HepG2 (cell line): ENCODE data around the gene RAD18. TPM values are rescaled to one million over a fixed set of nuclear protein-coding genes. Genes with fewer than 3 reads are reported as not detected.

ENCODE experiments used
- ATAC-seq: fragments of 200-7000 bp; cut with Tn5 transposase; 3 replicates; pipeline ENCODE4 v1.9.1; 2020; ENCODE audit warnings: mild to moderate bottlenecking, moderate library complexity
- BruUV-seq: library from RNA; stranded (reverse); fragments of 400-500 nt; replicated peaks from 2 replicates; lab custom pipeline; 2021; lab: Mats Ljungman, UMichigan
- CTCF ChIA-PET: fragments of 300-600 bp; formaldehyde crosslinking; extraction: SDS; loops from one replicate; lab custom pipeline; 2021; ENCODE audit warnings: low total read pairs, inconsistent platforms, low intra/inter-chr PET ratio; lab: Yijun Ruan, JAX
- POLR2A ChIA-PET: fragments of 350-600 bp; sonication (Branson Sonifier 250); formaldehyde crosslinking; loops from one replicate; lab custom pipeline; 2020; ENCODE audit warnings: antibody characterized with exemption, inconsistent platforms; lab: Yijun Ruan, JAX
- DNase-seq: peaks from one replicate; pipeline ENCODE4 v3.0.0-alpha.2; 2015; ENCODE audit warnings: low spot score
- FAIRE-seq: peaks from 3 replicates; lab custom pipeline; 2011; peaks lifted over from hg19 to GRCh38; lab: Jason Lieb, UNC
- H2AFZ ChIP-seq: one replicate; pipeline ENCODE4 v1.6.1; 2011; ENCODE audit warnings: low read length, inconsistent platforms
- H3K27ac ChIP-seq: fragments of 300-600 bp; 3 replicates; pipeline ENCODE4 v1.8.0; 2011; ENCODE audit warnings: mixed run types, mild to moderate bottlenecking, mixed read lengths, low read length, inconsistent platforms; ENCODE audit not compliant: insufficient read depth; ENCODE audit errors: extremely low read length
- H3K27me3 ChIP-seq, 2 experiments: fragments of 200-600 bp in 1 of 2; 2 replicates in 1 of 2; 3 replicates in 1 of 2; pipeline versions ENCODE4 v1.6.0 to v1.8.0; 2011; ENCODE audit warnings: low read length in 2 of 2, mild to moderate bottlenecking in 2 of 2, moderate library complexity in 2 of 2, inconsistent platforms in 1 of 2; ENCODE audit not compliant: insufficient read depth in 2 of 2, control insufficient read depth in 1 of 2
- H3K36me3 ChIP-seq, 2 experiments: fragments of 200-600 bp in 1 of 2; replicated peaks in 1 of 2; 2 replicates in 1 of 2; 3 replicates in 1 of 2; pipeline versions ENCODE4 v1.5.1 to v1.8.0; 2011; ENCODE audit warnings: low read length in 2 of 2, inconsistent platforms in 1 of 2; ENCODE audit not compliant: insufficient read depth in 2 of 2, control insufficient read depth in 1 of 2
- H3K4me1 ChIP-seq: 2 replicates; pipeline ENCODE4 v1.5.1; 2012; ENCODE audit warnings: low read length, inconsistent platforms; ENCODE audit not compliant: insufficient read depth
- H3K4me2 ChIP-seq: 2 replicates; pipeline ENCODE4 v1.6.0; 2011; ENCODE audit warnings: low read depth, low read length, inconsistent platforms
- H3K4me3 ChIP-seq, 3 experiments: fragments of 200-600 bp in 1 of 3; sonication (generic), shearing (Covaris generic) in 1 of 3; replicated peaks in 1 of 3; 2 replicates each; pipeline ENCODE4 v1.5.1; 2011 to 2016; ENCODE audit warnings: low read length in 3 of 3, inconsistent platforms in 2 of 3, low read depth in 2 of 3, mild to moderate bottlenecking in 2 of 3, control low read depth in 1 of 3, mixed read lengths in 1 of 3; ENCODE audit not compliant: insufficient read depth in 1 of 3
- H3K79me2 ChIP-seq: one replicate; pipeline ENCODE4 v1.6.1; 2011; ENCODE audit warnings: low read length, inconsistent platforms; ENCODE audit not compliant: insufficient read depth
- H3K9ac ChIP-seq: 2 replicates; pipeline ENCODE4 v1.6.0; 2011; ENCODE audit warnings: mild to moderate bottlenecking, low read depth, low read length, inconsistent platforms; ENCODE audit not compliant: insufficient read depth
- H3K9me3 ChIP-seq: 2 replicates; pipeline ENCODE4 v1.5.1; 2012; ENCODE audit warnings: mild to moderate bottlenecking, low read length
- H4K20me1 ChIP-seq: 2 replicates; pipeline ENCODE4 v1.6.0; 2011; ENCODE audit warnings: inconsistent platforms, mild to moderate bottlenecking, low read length, moderate library complexity; ENCODE audit not compliant: insufficient read depth
- CENPT ChIP-seq: sonication (generic); formaldehyde crosslinking; IDR thresholded peaks from 2 replicates; pipeline ENCODE4 v1.8.0; 2022; ENCODE audit warnings: low read depth, mild to moderate bottlenecking, moderate library complexity, missing genetic modification reagents
- MEIS2 ChIP-seq: sonication (generic); formaldehyde crosslinking; IDR thresholded peaks from 2 replicates; pipeline ENCODE4 v1.9.0; 2021; ENCODE audit warnings: mild to moderate bottlenecking, missing genetic modification reagents
- NR2F6 ChIP-seq, 2 experiments: IDR thresholded peaks; 2 replicates each; pipeline ENCODE4 v1.6.1; 2016; ENCODE audit warnings: antibody characterized with exemption in 1 of 2, mild to moderate bottlenecking in 1 of 2
- RBM39 ChIP-seq: fragments of 200-400 bp; formaldehyde crosslinking; IDR thresholded peaks from one replicate; pipeline ENCODE4 v1.6.1; 2018; ENCODE audit warnings: antibody characterized with exemption, mild to moderate bottlenecking, low read depth, low read length; ENCODE audit not compliant: poor library complexity, severe bottlenecking
- TMF1 ChIP-seq: sonication (generic); formaldehyde crosslinking; IDR thresholded peaks from 2 replicates; pipeline ENCODE4 v1.8.1; 2022; ENCODE audit warnings: low read depth, missing genetic modification reagents
- YEATS4 ChIP-seq: sonication (generic); formaldehyde crosslinking; IDR thresholded peaks from 2 replicates; pipeline ENCODE4 v1.4.0; 2020; ENCODE audit warnings: missing genetic modification reagents, borderline replicate concordance
- ZNF431 ChIP-seq: sonication (generic); formaldehyde crosslinking; IDR thresholded peaks from 2 replicates; pipeline ENCODE4 v1.9.0; 2022; ENCODE audit warnings: missing genetic modification reagents, low read depth, mild to moderate bottlenecking, borderline replicate concordance
- ZNF552 ChIP-seq: sonication (generic); formaldehyde crosslinking; IDR thresholded peaks from 2 replicates; pipeline ENCODE4 v1.9.0; 2022; ENCODE audit warnings: missing genetic modification reagents, mild to moderate bottlenecking, borderline replicate concordance
- ZNF629 ChIP-seq: sonication (generic); formaldehyde crosslinking; conservative IDR thresholded peaks from 2 replicates; pipeline ENCODE4 v1.5.0; 2020; ENCODE audit warnings: missing genetic modification reagents
- ZNF674 ChIP-seq: sonication (generic); formaldehyde crosslinking; IDR thresholded peaks from 2 replicates; pipeline ENCODE4 v1.5.0; 2020; ENCODE audit warnings: low read depth, mild to moderate bottlenecking, missing genetic modification reagents
- ZNF713 ChIP-seq: sonication (generic); formaldehyde crosslinking; IDR thresholded peaks from 2 replicates; pipeline ENCODE4 v1.4.0; 2020; ENCODE audit warnings: mild to moderate bottlenecking, missing genetic modification reagents
- WGBS: methylation state at CpG from one replicate; pipeline ENCODE4 v1.1.6; 2017; ENCODE audit warnings: low lambda C conversion rate; 5-methylcytosine and 5-hydroxymethylcytosine counted together
- in situ Hi-C: cut with HindIII; loops from 2 replicates; pipeline ENCODE4 v1.10.0; 2017; ENCODE audit warnings: low pct_unique_long_range_greater_than_20kb; ENCODE audit not compliant: extremely low pct_ligation_motif_present
- intact Hi-C: fragments of 100-400 bp; cut with micrococcal nuclease; formaldehyde crosslinking; loops from one replicate; pipeline ENCODE4 v1.10.0; 2022; ENCODE audit not compliant: unreplicated experiment
- polyA plus RNA-seq, 8 experiments: library from polyadenylated mRNA; depleted of rRNA in 3 of 8; stranded (reverse) in 7 of 8; unstranded in 1 of 8; fragments of >200 nt; fragmentation: Illumina TruSeq in 4 of 8; extraction: Trizol in 4 of 8; gene quantifications; 2 replicates each; pipeline versions ENCODE4 v1.2.1 to v1.2.3, GENCODE V29; 2011 to 2016; ENCODE audit warnings: low read depth in 4 of 8, missing spikeins in 1 of 8, mixed read lengths in 1 of 8; ENCODE audit not compliant: insufficient read depth in 1 of 8
- total RNA-seq, 5 experiments: library from RNA; depleted of rRNA; stranded (reverse); fragments of >200 nt; fragmentation: Illumina TruSeq; extraction: Trizol; gene quantifications; 2 replicates each; pipeline ENCODE4 v1.2.3, GENCODE V29; 2016; ENCODE audit warnings: low read depth in 1 of 5
- TF ChIP-seq, protein P1 (sequence below): sonication (generic); formaldehyde crosslinking; IDR thresholded peaks from 2 replicates; pipeline ENCODE4 v1.9.0; 2021; ENCODE audit warnings: missing genetic modification reagents, borderline replicate concordance
- TF ChIP-seq, protein P2 (sequence below): sonication (generic); formaldehyde crosslinking; IDR thresholded peaks from 2 replicates; pipeline ENCODE4 v1.5.0; 2020; ENCODE audit warnings: mild to moderate bottlenecking, missing genetic modification reagents

The RAD18 gene
- total and polyA plus RNA-seq, 2 of the 13 experiments (the other 11 are each of a cell fraction or from before 2014, with no cell fraction given), result 5.9 to 20.7 TPM

DNA sequence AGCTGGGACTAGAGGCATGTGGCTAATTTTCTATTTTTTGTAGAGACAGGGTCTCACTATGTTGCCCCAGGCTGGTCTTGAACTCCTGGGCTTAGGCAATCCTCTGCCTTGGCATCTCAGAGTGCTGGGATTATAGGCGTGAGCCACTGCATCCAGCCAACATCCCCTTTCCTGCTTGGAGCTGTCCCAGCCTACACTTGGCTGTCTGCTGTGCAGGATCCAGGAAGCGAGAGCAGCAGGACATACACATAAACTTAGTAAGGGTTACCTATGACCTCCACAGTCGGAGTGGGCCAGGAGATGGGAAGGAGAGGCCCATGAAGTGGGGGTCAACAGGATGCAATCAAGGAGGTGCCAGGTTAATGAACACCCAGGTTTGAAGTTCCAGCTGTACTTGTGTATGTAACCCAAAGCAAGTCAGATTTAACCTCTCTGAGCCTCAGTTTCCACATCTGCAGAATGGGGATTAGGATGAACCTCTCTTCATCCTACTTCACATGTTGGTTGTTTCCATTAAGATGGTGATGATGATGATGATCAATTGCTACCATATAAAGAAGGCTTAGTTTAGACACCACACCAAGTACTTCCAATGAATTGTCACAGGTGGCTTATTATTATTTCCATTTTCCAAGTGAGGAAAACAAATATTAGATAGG lies 124.4 kb downstream of the RAD18 start:
- H3K4me1 ChIP-seq, result no peaks in the 10 kb centered on the region
- intact Hi-C loops (no loop called here), in situ Hi-C loops (no loop called here)
- no peak overlapping the region for H3K27ac ChIP-seq
- no peaks in the 10 kb centered on the region for H3K36me3 ChIP-seq
- FAIRE-seq (no peak), DNase-seq (no peak), ATAC-seq (no peak)
- no peak overlapping the region for H3K9ac ChIP-seq
- no peaks in the 10 kb centered on the region for H4K20me1 ChIP-seq
- H2AFZ ChIP-seq, result no peak overlapping the region
- 94% methylated on average over 3 of the region's 3 CpGs for WGBS
- no TSS peak for BruUV-seq
- no peak overlapping the region for H3K4me2 ChIP-seq
- ChIA-PET CTCF (no interaction called here), POLR2A (no interaction called here)
- H3K79me2 ChIP-seq, result no peaks in the 10 kb centered on the region
- H3K9me3 ChIP-seq, result no peaks in the 10 kb centered on the region
- TF ChIP-seq ZNF629 (CRISPR knock-in tag) (peak; percentile 52; the same call in 1 of the 2 replicates), NR2F6 (IDR thresholded peaks at IDR 0.05) (0 out of 2 replicates have a peak, but pooled peaks have one; percentile 2), NR2F6 (CRISPR knock-in tag; IDR thresholded peaks at IDR 0.05) (no peak), CENPT (CRISPR knock-in tag) (no peak), ZNF713 (CRISPR knock-in tag) (no peak), ZNF431 (no peak), RBM39 (no peak), TMF1 (no peak), MEIS2 (CRISPR knock-in tag) (no peak), ZNF552 (no peak), ZNF674 (CRISPR knock-in tag) (no peak), YEATS4 (no peak)
- TF ChIP-seq, protein P1, sequence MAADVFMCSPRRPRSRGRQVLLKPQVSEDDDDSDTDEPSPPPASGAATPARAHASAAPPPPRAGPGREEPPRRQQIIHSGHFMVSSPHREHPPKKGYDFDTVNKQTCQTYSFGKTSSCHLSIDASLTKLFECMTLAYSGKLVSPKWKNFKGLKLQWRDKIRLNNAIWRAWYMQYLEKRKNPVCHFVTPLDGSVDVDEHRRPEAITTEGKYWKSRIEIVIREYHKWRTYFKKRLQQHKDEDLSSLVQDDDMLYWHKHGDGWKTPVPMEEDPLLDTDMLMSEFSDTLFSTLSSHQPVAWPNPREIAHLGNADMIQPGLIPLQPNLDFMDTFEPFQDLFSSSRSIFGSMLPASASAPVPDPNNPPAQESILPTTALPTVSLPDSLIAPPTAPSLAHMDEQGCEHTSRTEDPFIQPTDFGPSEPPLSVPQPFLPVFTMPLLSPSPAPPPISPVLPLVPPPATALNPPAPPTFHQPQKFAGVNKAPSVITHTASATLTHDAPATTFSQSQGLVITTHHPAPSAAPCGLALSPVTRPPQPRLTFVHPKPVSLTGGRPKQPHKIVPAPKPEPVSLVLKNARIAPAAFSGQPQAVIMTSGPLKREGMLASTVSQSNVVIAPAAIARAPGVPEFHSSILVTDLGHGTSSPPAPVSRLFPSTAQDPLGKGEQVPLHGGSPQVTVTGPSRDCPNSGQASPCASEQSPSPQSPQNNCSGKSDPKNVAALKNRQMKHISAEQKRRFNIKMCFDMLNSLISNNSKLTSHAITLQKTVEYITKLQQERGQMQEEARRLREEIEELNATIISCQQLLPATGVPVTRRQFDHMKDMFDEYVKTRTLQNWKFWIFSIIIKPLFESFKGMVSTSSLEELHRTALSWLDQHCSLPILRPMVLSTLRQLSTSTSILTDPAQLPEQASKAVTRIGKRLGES, result no peak
- TF ChIP-seq, protein P2, sequence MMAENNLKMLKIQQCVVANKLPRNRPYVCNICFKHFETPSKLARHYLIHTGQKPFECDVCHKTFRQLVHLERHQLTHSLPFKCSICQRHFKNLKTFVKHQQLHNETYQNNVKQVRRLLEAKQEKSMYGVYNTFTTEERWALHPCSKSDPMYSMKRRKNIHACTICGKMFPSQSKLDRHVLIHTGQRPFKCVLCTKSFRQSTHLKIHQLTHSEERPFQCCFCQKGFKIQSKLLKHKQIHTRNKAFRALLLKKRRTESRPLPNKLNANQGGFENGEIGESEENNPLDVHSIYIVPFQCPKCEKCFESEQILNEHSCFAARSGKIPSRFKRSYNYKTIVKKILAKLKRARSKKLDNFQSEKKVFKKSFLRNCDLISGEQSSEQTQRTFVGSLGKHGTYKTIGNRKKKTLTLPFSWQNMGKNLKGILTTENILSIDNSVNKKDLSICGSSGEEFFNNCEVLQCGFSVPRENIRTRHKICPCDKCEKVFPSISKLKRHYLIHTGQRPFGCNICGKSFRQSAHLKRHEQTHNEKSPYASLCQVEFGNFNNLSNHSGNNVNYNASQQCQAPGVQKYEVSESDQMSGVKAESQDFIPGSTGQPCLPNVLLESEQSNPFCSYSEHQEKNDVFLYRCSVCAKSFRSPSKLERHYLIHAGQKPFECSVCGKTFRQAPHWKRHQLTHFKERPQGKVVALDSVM (CRISPR knock-in tag), result no peak
- no peak overlapping the region for H3K4me3 ChIP-seq
- H3K27me3 ChIP-seq, result no peaks in the 10 kb centered on the region
